ENCODE results near the gene JMJD7. TPM values are rescaled to one million over a fixed set of nuclear protein-coding genes. Genes with fewer than 3 reads are reported as not detected.
A peak's percentile ranks its signal among the peaks of the same experiment; 100 is the strongest.

The JMJD7 gene
- total RNA-seq, 2 experiments from 2014 or later = 3.0 to 14.1 TPM

DNA sequence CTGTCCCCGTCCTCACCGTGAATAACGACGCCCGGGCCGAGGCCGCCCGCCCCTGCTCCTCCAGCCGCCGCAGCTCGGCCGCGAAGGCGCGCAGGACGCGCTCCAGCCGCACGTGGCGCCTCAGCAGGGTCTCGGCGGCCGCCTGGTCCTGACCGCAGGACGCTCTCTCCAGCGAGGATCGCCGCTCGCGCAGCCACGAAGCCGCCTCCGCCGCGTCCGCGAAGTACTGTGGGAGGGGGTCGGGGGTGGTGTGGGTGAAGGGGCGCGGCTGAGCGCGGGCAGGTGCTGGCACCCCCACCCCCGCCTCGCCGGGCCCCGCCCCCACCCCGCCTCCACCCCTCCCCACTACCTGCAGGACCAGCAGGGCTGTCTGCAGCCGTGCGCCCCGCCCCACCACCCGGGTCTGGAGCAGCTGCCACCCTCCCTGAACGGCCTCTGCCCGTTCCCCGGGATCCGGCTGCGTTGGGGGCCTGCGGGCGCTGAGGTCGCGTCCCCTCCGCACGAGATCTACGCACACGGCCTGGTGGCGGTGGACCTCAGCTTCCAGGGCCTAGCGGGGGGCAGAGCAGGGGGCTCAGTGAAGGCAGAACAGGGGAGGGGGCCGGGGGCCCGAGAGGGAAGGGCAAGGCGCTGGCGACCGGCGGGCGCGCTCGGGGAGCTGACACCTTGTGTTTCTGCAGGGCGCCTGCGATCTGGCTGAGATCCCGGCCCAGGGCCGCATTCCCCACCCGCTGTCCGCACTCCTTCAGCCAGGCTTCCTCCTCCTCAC lies 54.2 kb downstream of the JMJD7 start:
- intact Hi-C loops (cut with micrococcal nuclease; ENCODE audit: unreplicated experiment) = no loop called here
- Histone ChIP-seq H3K4me1 (ENCODE audit: insufficient read depth, low read length, poor library complexity, severe bottlenecking) (no peaks in the 10 kb centered on the region), H2AFZ (ENCODE audit: low read length) (no peak overlapping the region), H4K20me1 (ENCODE audit: insufficient read depth, low read length) (no peaks in the 10 kb centered on the region), H3K36me3 (ENCODE audit: insufficient read depth, low read length) (no peaks in the 10 kb centered on the region), H3K9me2 (ENCODE audit: insufficient read depth, low read length) (no peaks in the 10 kb centered on the region), H3K79me2 (ENCODE audit: insufficient read depth, low read depth, low read length) (no peaks in the 10 kb centered on the region), H3K9me3 (ENCODE audit: low read length) (no peaks in the 10 kb centered on the region), H3K27ac (ENCODE audit: low read depth, low read length, poor library complexity, severe bottlenecking) (no peak overlapping the region), H3K4me2 (ENCODE audit: low read length) (no peak overlapping the region), H3K4me3 (ENCODE audit: low read depth, low read length, poor library complexity, severe bottlenecking) (no peak overlapping the region)
- ChIA-PET CTCF (ENCODE audit: unreplicated experiment) (no interaction called here), POLR2A (no interaction called here)
- no peak for DNase-seq (ENCODE audit: low spot score)
- TF ChIP-seq, protein P1, sequence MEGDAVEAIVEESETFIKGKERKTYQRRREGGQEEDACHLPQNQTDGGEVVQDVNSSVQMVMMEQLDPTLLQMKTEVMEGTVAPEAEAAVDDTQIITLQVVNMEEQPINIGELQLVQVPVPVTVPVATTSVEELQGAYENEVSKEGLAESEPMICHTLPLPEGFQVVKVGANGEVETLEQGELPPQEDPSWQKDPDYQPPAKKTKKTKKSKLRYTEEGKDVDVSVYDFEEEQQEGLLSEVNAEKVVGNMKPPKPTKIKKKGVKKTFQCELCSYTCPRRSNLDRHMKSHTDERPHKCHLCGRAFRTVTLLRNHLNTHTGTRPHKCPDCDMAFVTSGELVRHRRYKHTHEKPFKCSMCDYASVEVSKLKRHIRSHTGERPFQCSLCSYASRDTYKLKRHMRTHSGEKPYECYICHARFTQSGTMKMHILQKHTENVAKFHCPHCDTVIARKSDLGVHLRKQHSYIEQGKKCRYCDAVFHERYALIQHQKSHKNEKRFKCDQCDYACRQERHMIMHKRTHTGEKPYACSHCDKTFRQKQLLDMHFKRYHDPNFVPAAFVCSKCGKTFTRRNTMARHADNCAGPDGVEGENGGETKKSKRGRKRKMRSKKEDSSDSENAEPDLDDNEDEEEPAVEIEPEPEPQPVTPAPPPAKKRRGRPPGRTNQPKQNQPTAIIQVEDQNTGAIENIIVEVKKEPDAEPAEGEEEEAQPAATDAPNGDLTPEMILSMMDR (conservative IDR thresholded peaks at IDR 0.05; ENCODE audit: low read length) = no peak
- TF ChIP-seq EZH2phosphoT487 (IDR thresholded peaks at IDR 0.05; ENCODE audit: borderline replicate concordance, low read depth, low read length) = no peak
- no TSS peak for BruUV-seq (replicated peaks)

- POLR2A ChIA-PET = no interaction called here
- TF ChIP-seq, protein P1 (conservative IDR thresholded peaks at IDR 0.05; ENCODE audit: low read length) = no peak
- no peak for TF ChIP-seq EZH2phosphoT487 (IDR thresholded peaks at IDR 0.05; ENCODE audit: borderline replicate concordance, low read depth, low read length)
- H3K79me2 ChIP-seq (ENCODE audit: insufficient read depth, low read depth, low read length) = no peaks in the 10 kb centered on the region
Observed at GRCh38 chr15:41882689-41883483, 55.0 kb downstream of the JMJD7 start.

GRCh38 chr15:41883484-41883825 lies 55.6 kb downstream of the JMJD7 start:
- ChIA-PET CTCF (ENCODE audit: unreplicated experiment) (no interaction called here), POLR2A (no interaction called here)
- no peak overlapping the region for H3K27ac ChIP-seq (ENCODE audit: low read depth, low read length, poor library complexity, severe bottlenecking)
- no peaks in the 10 kb centered on the region for H4K20me1 ChIP-seq (ENCODE audit: insufficient read depth, low read length)
- peaks cover 2% of the 10 kb centered on the region for H3K4me1 ChIP-seq (ENCODE audit: insufficient read depth, low read length, poor library complexity, severe bottlenecking)
- H3K9me2 ChIP-seq (ENCODE audit: insufficient read depth, low read length) = no peaks in the 10 kb centered on the region
- H3K4me2 ChIP-seq (ENCODE audit: low read length) = no peak overlapping the region
- TF ChIP-seq EZH2phosphoT487 (IDR thresholded peaks at IDR 0.05; ENCODE audit: borderline replicate concordance, low read depth, low read length) = no peak
- TF ChIP-seq, protein P1 (conservative IDR thresholded peaks at IDR 0.05; ENCODE audit: low read length) = no peak
- DNase-seq (ENCODE audit: low spot score) = no peak
- no peaks in the 10 kb centered on the region for H3K9me3 ChIP-seq (ENCODE audit: low read length)
- no peaks in the 10 kb centered on the region for H3K79me2 ChIP-seq (ENCODE audit: insufficient read depth, low read depth, low read length)
- no peaks in the 10 kb centered on the region for H3K36me3 ChIP-seq (ENCODE audit: insufficient read depth, low read length)
- H2AFZ ChIP-seq (ENCODE audit: low read length) = no peak overlapping the region
- no TSS peak for BruUV-seq (replicated peaks)
- intact Hi-C loops (cut with micrococcal nuclease; ENCODE audit: unreplicated experiment) = no loop called here
- no peak overlapping the region for H3K4me3 ChIP-seq (ENCODE audit: low read depth, low read length, poor library complexity, severe bottlenecking)

More at GRCh38 chr15:41882689-41883483, 55.0 kb downstream of the JMJD7 start:
- H4K20me1 ChIP-seq (ENCODE audit: insufficient read depth, low read length) = no peaks in the 10 kb centered on the region
- no TSS peak for BruUV-seq (replicated peaks)
- no peaks in the 10 kb centered on the region for H3K4me1 ChIP-seq (ENCODE audit: insufficient read depth, low read length, poor library complexity, severe bottlenecking)
- CTCF ChIA-PET (ENCODE audit: unreplicated experiment) = no interaction called here
- no peak overlapping the region for H2AFZ ChIP-seq (ENCODE audit: low read length)
- no peaks in the 10 kb centered on the region for H3K9me3 ChIP-seq (ENCODE audit: low read length)
- H3K9me2 ChIP-seq (ENCODE audit: insufficient read depth, low read length) = no peaks in the 10 kb centered on the region
- no peaks in the 10 kb centered on the region for H3K36me3 ChIP-seq (ENCODE audit: insufficient read depth, low read length)
- no peak overlapping the region for H3K4me2 ChIP-seq (ENCODE audit: low read length)
- intact Hi-C loops (cut with micrococcal nuclease; ENCODE audit: unreplicated experiment) = no loop called here
- peak; percentile 25 for DNase-seq (ENCODE audit: low spot score)
- H3K4me3 ChIP-seq (ENCODE audit: low read depth, low read length, poor library complexity, severe bottlenecking) = no peak overlapping the region
- H3K27ac ChIP-seq (ENCODE audit: low read depth, low read length, poor library complexity, severe bottlenecking) = no peak overlapping the region
